ENCODE data around the gene NDFIP1. TPM values are rescaled to one million over a fixed set of nuclear protein-coding genes. Genes with fewer than 3 reads are reported as not detected.
"Not testable (repeated sequence)": the region's sequence is repeated elsewhere in the genome, so short reads cannot be mapped to it uniquely, and the experiment has no call there.

Gene NDFIP1
- total RNA-seq, 1 donor from 2014 or later, result 118 TPM

DNA sequence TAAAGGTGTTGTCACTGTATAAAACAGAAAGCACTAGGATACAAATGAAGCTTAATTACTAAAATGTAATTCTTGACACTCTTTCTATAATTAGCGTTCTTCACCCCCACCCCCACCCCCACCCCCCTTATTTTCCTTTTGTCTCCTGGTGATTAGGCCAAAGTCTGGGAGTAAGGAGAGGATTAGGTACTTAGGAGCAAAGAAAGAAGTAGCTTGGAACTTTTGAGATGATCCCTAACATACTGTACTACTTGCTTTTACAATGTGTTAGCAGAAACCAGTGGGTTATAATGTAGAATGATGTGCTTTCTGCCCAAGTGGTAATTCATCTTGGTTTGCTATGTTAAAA, 43.8 kb downstream of the NDFIP1 start:
- Mint-ChIP-seq H3K27ac (no peak overlapping the region), H3K4me3 (ENCODE audit: low read depth) (no peak overlapping the region), H3K9me3 (no peaks in the 10 kb centered on the region), H3K36me3 (ENCODE audit: low read depth) (peaks cover 46% of the 10 kb centered on the region), H3K27me3 (ENCODE audit: low read depth) (no peaks in the 10 kb centered on the region), H3K4me1 (ENCODE audit: low read depth) (peaks cover 6% of the 10 kb centered on the region)
- intact Hi-C loops (cut with micrococcal nuclease), result loop anchor here (5.0 kb wide), 1 partner anchor 395 kb away; no protein-coding TSS in a partner anchor
- no peak for DNase-seq (ENCODE audit: low spot score)

- DNase-seq (ENCODE audit: low spot score), result no peak
- no peaks in the 10 kb centered on the region for H3K27me3 Mint-ChIP-seq (ENCODE audit: low read depth)
- H3K9me3 Mint-ChIP-seq, result no peaks in the 10 kb centered on the region
Observed at GRCh38 chr5:142153674-142154448, 45.3 kb downstream of the NDFIP1 start.

DNA sequence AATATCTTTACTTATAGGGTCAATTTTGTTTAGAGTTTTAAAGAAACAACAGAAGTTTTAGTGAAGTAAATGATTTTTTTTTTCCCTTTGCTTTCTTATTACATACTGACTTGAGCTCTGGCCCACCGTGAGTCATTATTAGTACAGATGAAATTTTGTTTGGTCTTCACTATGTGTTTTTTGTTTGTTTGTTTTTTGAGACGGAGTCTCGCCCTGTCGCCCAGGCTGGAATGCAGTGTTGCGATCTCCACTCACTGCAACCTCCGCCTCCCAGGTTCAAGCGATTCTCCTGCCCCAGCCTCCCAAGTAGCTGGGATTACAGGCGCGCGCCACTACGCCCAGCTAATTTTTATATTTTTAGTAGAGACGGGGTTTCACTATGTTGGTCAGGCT, 45.9 kb downstream of the NDFIP1 start:
- H3K4me3 Mint-ChIP-seq (ENCODE audit: low read depth); H3K9me3 Mint-ChIP-seq; H3K27ac Mint-ChIP-seq; H3K27me3 Mint-ChIP-seq (ENCODE audit: low read depth); DNase-seq (ENCODE audit: low spot score); H3K4me1 Mint-ChIP-seq (ENCODE audit: low read depth): not testable (repeated sequence)
- intact Hi-C loops (cut with micrococcal nuclease), result loop anchor here (5.0 kb wide), 1 partner anchor 393 kb away; no protein-coding TSS in a partner anchor
- peaks cover 34% of the 10 kb centered on the region for H3K36me3 Mint-ChIP-seq (ENCODE audit: low read depth)

More at GRCh38 chr5:142153674-142154448, 45.3 kb downstream of the NDFIP1 start:
- Mint-ChIP-seq H3K4me1 (ENCODE audit: low read depth) (peaks cover 6% of the 10 kb centered on the region), H3K4me3 (ENCODE audit: low read depth) (no peak overlapping the region), H3K36me3 (ENCODE audit: low read depth) (peaks cover 37% of the 10 kb centered on the region), H3K27ac (no peak overlapping the region)
- intact Hi-C loops (cut with micrococcal nuclease), result loop anchor here (5.0 kb wide), 1 partner anchor 393 kb away; no protein-coding TSS in a partner anchor

DNA sequence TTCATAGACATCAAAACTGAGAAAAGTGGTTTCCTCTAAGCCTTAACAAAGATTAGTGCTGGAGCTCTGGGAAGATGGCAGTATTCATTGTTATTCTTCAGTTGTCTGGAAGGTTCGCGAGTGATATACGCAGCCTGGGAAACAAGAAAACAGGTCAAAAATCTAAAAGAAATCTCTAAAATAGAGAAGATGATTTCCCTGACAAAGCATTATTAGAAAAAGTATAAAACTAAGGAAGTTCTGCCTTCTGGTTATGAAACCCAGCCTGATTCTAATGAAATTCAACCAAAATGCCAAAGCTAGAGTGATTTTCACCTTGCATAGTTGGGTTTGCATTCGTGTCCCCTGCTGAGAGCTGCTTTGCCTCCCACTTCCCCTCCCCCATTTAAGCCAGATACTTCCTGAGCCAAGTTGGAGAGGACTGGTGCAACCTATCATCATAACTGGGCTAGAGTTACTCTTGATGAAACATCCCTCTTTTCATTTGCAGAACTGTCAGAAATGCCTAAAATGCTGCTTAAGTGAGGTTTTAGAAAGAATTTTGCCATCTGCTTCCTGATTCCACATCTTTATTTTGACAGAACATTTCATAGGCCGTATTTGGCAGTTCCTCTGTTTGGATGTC, 48.4 kb downstream of the NDFIP1 start:
- H3K27me3 Mint-ChIP-seq (ENCODE audit: low read depth), result no peaks in the 10 kb centered on the region
- H3K27ac Mint-ChIP-seq, result no peak overlapping the region
- no peaks in the 10 kb centered on the region for H3K9me3 Mint-ChIP-seq
- H3K4me3 Mint-ChIP-seq (ENCODE audit: low read depth), result no peak overlapping the region
- DNase-seq (ENCODE audit: low spot score), result no peak
- peaks cover 5% of the 10 kb centered on the region for H3K4me1 Mint-ChIP-seq (ENCODE audit: low read depth)
- intact Hi-C loops (cut with micrococcal nuclease), result no loop called here
- H3K36me3 Mint-ChIP-seq (ENCODE audit: low read depth), result peaks cover 23% of the 10 kb centered on the region

DNA sequence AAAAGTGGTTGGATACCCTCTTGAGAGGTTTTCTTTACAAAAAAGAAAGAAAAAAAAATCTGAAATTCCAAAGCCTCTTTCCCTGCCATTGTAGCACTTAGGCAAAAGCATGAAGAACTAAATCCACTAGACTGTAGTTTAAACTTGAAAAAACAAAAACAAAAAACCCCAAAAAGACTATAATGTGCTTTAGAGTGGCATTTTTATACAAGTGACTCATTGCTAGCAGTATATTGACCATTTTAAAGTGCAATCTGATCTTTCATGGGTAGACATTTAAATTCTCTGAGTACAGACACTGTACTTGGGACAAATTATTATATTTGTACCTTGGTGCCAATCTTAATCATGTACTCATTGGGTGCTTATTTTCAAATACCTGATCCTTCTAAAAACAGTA, 50.8 kb downstream of the NDFIP1 start:
- no peak overlapping the region for H3K27ac Mint-ChIP-seq
- H3K9me3 Mint-ChIP-seq, result no peaks in the 10 kb centered on the region
- H3K27me3 Mint-ChIP-seq (ENCODE audit: low read depth), result no peaks in the 10 kb centered on the region
- no peak for DNase-seq (ENCODE audit: low spot score)
- intact Hi-C loops (cut with micrococcal nuclease), result no loop called here
- peaks cover 9% of the 10 kb centered on the region for H3K36me3 Mint-ChIP-seq (ENCODE audit: low read depth)
- H3K4me1 Mint-ChIP-seq (ENCODE audit: low read depth), result peaks cover 5% of the 10 kb centered on the region
- H3K4me3 Mint-ChIP-seq (ENCODE audit: low read depth), result no peak overlapping the region

GRCh38 chr5:142164315-142164714, 55.7 kb downstream of the NDFIP1 start:
- no peak for DNase-seq (ENCODE audit: low spot score)
- intact Hi-C loops (cut with micrococcal nuclease), result no loop called here
- no peak overlapping the region for H3K4me3 Mint-ChIP-seq (ENCODE audit: low read depth)
- no peaks in the 10 kb centered on the region for H3K27me3 Mint-ChIP-seq (ENCODE audit: low read depth)
- H3K27ac Mint-ChIP-seq, result no peak overlapping the region
- no peaks in the 10 kb centered on the region for H3K4me1 Mint-ChIP-seq (ENCODE audit: low read depth)
- H3K9me3 Mint-ChIP-seq, result no peaks in the 10 kb centered on the region
- no peaks in the 10 kb centered on the region for H3K36me3 Mint-ChIP-seq (ENCODE audit: low read depth)

GRCh38 chr5:142166754-142167153, 58.2 kb downstream of the NDFIP1 start:
- H3K4me3 Mint-ChIP-seq (ENCODE audit: low read depth), result no peak overlapping the region
- H3K36me3 Mint-ChIP-seq (ENCODE audit: low read depth), result no peaks in the 10 kb centered on the region
- DNase-seq (ENCODE audit: low spot score), result no peak
- intact Hi-C loops (cut with micrococcal nuclease), result no loop called here
- H3K4me1 Mint-ChIP-seq (ENCODE audit: low read depth), result no peaks in the 10 kb centered on the region
- H3K27ac Mint-ChIP-seq, result no peak overlapping the region
- no peaks in the 10 kb centered on the region for H3K27me3 Mint-ChIP-seq (ENCODE audit: low read depth)
- no peaks in the 10 kb centered on the region for H3K9me3 Mint-ChIP-seq

DNA sequence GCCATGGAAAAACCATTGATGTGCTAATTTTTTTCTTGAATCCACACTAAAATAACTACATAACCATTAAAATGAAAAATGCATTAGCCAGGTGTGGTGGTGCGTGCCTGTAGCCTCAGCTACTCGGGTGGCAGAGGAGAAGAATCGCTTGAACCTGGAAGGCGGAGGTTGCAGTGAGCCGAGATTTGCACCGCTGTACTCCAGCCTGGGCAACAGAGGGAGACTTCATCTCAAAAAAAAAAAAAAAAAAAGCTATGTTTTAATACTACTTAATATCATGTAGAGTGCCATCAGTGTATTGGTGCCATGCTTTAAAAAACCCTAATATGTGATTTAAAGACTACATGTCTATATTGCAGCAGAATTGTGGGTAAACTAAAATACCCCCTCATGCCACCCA, 58.9 kb downstream of the NDFIP1 start:
- no peaks in the 10 kb centered on the region for H3K4me1 Mint-ChIP-seq (ENCODE audit: low read depth)
- H3K27me3 Mint-ChIP-seq (ENCODE audit: low read depth), result no peaks in the 10 kb centered on the region
- H3K27ac Mint-ChIP-seq, result no peak overlapping the region
- no peak overlapping the region for H3K4me3 Mint-ChIP-seq (ENCODE audit: low read depth)
- H3K9me3 Mint-ChIP-seq, result no peaks in the 10 kb centered on the region
- intact Hi-C loops (cut with micrococcal nuclease), result no loop called here
- DNase-seq (ENCODE audit: low spot score), result no peak
- H3K36me3 Mint-ChIP-seq (ENCODE audit: low read depth), result no peaks in the 10 kb centered on the region

GRCh38 chr5:142168365-142168764, 59.8 kb downstream of the NDFIP1 start:
- H3K4me1 Mint-ChIP-seq (ENCODE audit: low read depth), result no peaks in the 10 kb centered on the region
- DNase-seq (ENCODE audit: low spot score), result no peak
- H3K36me3 Mint-ChIP-seq (ENCODE audit: low read depth), result no peaks in the 10 kb centered on the region
- no peak overlapping the region for H3K4me3 Mint-ChIP-seq (ENCODE audit: low read depth)
- intact Hi-C loops (cut with micrococcal nuclease), result no loop called here
- H3K27me3 Mint-ChIP-seq (ENCODE audit: low read depth), result no peaks in the 10 kb centered on the region
- H3K27ac Mint-ChIP-seq, result no peak overlapping the region
- H3K9me3 Mint-ChIP-seq, result no peaks in the 10 kb centered on the region

DNA sequence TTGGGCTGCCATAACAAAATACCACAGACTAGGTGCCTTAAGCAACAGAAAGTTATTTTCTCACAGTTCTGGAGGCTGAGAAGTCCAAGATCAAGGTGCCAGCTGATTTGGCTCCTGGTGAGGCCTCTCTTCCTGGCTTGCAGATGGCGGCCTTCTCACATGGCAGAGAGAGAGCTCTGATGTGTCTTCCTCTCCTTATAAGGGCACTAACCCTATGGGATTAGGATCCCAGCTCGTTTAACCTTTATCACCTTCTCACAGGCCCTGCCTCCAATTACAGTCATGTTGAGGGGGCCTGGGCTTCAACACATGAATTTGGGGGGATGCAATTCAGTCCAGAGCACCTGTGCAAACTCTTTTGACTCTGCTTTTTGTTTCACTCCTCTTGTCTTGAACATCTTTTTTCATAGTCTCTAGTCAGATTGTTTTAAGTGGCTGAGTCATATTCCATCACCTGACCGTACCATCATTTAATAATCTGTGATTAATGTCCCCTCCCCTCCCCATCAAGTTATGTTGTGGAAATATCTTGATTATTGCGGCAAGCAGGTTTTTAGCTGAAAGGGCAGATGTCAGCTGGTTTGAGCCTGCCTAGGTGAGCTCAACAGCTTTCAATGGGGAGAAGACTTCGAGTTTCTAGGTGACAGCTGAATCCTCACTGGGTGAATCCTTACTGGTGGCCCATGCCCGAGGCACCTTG, 61.8 kb downstream of the NDFIP1 start:
- H3K4me1 Mint-ChIP-seq (ENCODE audit: low read depth), result no peaks in the 10 kb centered on the region
- H3K9me3 Mint-ChIP-seq, result no peaks in the 10 kb centered on the region
- no peak for DNase-seq (ENCODE audit: low spot score)
- no peaks in the 10 kb centered on the region for H3K27me3 Mint-ChIP-seq (ENCODE audit: low read depth)
- no peaks in the 10 kb centered on the region for H3K36me3 Mint-ChIP-seq (ENCODE audit: low read depth)
- H3K4me3 Mint-ChIP-seq (ENCODE audit: low read depth), result no peak overlapping the region
- no peak overlapping the region for H3K27ac Mint-ChIP-seq
- intact Hi-C loops (cut with micrococcal nuclease), result no loop called here

DNA sequence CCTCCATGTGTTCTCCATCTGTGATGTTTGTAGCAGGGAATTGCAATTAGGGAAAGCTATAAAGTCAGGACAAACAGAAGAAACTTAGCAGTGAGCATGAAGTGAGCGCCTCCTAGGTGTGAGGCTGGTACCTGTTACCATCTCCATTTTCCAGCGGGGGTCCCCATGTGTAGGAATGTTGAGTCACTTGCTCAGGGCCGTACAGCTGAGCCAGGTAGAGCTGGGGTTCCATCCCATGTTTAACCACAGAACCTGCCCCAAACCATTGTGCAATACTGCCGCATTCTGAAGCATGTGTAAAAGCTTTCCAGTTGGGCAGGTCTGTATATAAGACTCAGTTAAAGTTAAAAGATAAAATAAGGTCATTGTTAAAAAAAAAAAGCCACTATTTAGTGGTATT, 62.7 kb downstream of the NDFIP1 start:
- Mint-ChIP-seq H3K9me3 (no peaks in the 10 kb centered on the region), H3K27me3 (ENCODE audit: low read depth) (no peaks in the 10 kb centered on the region), H3K4me3 (ENCODE audit: low read depth) (no peak overlapping the region), H3K36me3 (ENCODE audit: low read depth) (no peaks in the 10 kb centered on the region), H3K27ac (no peak overlapping the region), H3K4me1 (ENCODE audit: low read depth) (no peaks in the 10 kb centered on the region)
- no peak for DNase-seq (ENCODE audit: low spot score)
- intact Hi-C loops (cut with micrococcal nuclease), result no loop called here

DNA sequence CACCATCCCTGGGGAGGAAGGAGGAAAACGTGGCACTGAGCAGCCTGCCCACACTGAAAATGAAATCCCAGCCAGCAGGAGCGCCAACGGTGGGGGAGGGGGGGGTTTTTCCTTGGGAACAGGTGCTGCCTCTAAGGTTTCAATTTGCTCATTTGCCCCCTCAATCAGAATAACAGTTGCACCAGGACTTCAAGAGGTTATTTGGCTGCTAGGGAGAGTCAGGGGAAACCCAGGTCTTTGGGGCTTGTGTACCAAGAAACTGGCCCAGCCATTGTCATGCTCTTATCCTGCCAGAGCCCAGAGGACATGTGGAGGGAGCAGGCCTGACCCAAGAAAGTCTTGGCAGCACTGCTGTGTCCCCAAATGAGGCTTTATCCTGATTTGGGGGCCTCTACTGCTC, 66.5 kb downstream of the NDFIP1 start:
- H3K27me3 Mint-ChIP-seq (ENCODE audit: low read depth), result peaks cover 2% of the 10 kb centered on the region
- no peaks in the 10 kb centered on the region for H3K9me3 Mint-ChIP-seq
- no peaks in the 10 kb centered on the region for H3K4me1 Mint-ChIP-seq (ENCODE audit: low read depth)
- DNase-seq (ENCODE audit: low spot score), result no peak
- no peaks in the 10 kb centered on the region for H3K36me3 Mint-ChIP-seq (ENCODE audit: low read depth)
- no peak overlapping the region for H3K4me3 Mint-ChIP-seq (ENCODE audit: low read depth)
- no peak overlapping the region for H3K27ac Mint-ChIP-seq
- intact Hi-C loops (cut with micrococcal nuclease), result no loop called here

Measured in activated T-helper 2 cell treated with anti-CD3 and anti-CD28 coated beads, Interferon-gamma antibody, Interleukin-2, Interleukin-4, amounts not matched to agents 10 μg/mL and 5 μg/mL and 100 μg/mL, durations not matched to agents 14 hours and 24 hours and 36 hours (primary cell).